Activated CD4-positive, alpha-beta T cell treated with anti-CD3 and anti-CD28 coated beads, Interleukin-2, Interleukin-6, amounts not matched to agents 100 ng/mL and 50 ng/mL, durations not matched to agents 16 hours and 8 hours (primary cell): ENCODE data around the gene TBX18.

ENCODE experiments used
- DNase-seq: peaks from one replicate; pipeline ENCODE4 v3.0.0-alpha.2; 2020

Gene TBX18

GRCh38 chr6:84743616-84744015 lies 20.8 kb downstream of the TBX18 start:
- DNase-seq: no peak

GRCh38 chr6:84740385-84740784 lies 24.0 kb downstream of the TBX18 start:
- DNase-seq: no peak

DNA sequence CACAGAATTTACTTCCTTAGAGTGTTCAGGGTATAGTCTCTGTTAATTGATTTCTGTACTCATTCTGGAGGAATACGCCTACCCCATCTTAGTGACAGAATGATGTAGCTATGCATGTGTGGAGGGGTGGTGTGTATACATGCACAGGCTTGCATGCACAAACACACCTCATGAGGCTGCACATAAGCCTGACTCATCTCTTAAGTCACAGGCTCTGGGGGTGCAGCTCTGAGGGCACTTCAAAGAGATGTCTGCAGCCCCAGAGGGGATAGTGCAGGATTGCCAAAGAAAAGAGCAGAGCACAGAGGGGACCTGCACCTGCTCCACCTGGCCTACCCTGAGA lies 24.6 kb downstream of the TBX18 start:
- no peak for DNase-seq

DNA sequence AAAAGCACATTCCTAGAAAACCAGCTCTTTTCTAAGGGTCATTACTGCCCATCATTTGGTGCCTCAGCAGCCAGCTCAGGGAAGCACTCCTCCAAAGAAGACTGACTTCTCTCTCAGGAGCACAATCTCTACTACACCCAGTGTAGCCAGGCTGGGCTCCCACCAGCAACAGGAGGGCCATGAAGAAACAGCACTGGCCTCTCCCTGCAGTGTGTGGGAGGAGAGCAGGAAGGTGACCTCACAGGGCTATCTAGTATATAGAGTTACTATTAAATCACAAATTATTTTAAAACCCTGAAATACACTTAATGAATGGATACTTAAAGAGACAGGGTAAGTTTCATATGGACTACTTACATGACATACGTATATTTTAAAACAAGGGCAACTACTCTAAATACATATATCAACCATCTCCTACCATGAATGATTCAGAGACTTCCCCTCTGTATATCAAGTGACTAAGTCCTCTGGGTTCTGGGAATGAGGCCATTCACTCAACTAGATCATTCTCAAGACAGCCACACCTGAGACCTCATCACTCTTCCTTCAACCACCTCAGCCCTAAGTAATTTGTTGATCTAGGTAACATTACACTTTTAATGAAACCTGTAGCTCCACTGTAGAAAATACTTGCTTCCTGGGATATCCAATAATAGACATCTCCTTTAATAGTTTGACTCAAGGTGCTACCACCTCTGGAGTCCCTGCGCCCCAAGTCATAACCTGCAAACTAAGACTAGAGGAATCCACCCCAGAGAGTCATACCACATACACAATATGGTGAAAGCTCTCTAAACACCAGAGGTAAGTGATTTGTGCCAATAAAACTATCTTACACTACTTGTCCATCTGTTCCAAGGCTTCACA lies 25.2 kb downstream of the TBX18 start:
- DNase-seq: no peak

GRCh38 chr6:84733889-84734288 lies 30.5 kb downstream of the TBX18 start:
- DNase-seq: no peak

- DNase-seq: no peak
Observed at GRCh38 chr6:84731901-84732300, 32.5 kb downstream of the TBX18 start.

- DNase-seq: no peak
Observed at GRCh38 chr6:84731401-84731800, 33.0 kb downstream of the TBX18 start.

- DNase-seq: no peak
Observed at GRCh38 chr6:84728602-84729001, 35.8 kb downstream of the TBX18 start.

DNA sequence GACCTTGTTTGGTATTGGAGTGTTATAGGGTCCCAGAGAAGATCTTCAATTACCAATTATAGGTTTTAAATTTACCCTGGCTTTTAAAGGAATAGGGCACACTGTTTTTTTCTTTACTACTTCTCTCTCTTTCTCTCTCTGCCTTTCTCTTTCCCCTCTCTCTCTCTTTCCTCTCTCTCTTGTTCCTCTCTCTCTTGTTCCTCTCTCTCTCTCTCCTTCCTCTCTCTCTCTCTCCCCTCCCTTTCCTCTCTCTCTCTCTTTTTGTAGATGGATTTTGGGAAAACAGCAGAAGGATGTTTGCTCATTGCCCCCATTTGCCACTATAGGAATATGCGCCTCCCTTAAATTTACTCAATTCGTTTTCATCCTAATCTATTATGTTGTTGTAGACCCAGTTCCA lies 45.2 kb downstream of the TBX18 start:
- DNase-seq: no peak

- DNase-seq: no peak
Observed at GRCh38 chr6:84718038-84718955, 46.1 kb downstream of the TBX18 start.

DNA sequence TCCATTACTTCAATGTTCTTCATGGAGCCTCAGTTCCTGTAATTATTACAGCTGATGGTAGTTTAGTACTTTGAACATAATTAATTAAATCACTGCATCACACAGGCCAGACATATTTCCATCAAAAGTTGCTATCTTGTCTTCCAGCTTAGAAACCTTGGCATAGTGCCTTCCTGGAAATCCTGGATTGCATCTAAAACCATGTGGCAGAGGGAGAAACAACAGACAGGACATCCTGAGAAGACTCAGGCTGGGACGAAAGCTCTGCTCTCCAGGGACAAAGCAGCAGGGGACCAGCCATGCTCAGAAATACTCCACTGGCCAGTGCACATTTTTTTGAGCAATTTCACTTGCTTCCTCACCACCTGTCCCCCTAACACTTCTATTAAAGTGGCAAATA lies 55.3 kb downstream of the TBX18 start:
- DNase-seq: no peak

DNA sequence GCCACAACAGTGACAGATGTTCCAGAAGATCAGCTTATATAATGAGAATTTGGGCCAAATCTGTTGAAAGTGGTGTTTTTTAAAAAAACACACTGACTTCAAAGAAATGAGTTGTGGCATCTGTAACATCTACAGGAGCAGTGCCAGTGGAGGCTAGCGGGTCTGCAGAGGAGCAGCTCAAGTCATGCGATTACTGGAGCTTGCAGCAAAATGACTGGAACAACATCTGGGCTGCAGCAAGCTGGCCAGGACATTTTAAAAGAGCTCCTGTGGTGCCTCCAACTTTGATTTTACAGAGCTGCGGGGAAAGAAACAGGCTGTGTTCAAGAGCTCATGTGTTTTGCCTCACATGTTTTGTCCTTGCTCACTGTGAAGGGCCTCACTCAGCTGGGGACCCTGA lies 57.2 kb downstream of the TBX18 start:
- no peak for DNase-seq

DNA sequence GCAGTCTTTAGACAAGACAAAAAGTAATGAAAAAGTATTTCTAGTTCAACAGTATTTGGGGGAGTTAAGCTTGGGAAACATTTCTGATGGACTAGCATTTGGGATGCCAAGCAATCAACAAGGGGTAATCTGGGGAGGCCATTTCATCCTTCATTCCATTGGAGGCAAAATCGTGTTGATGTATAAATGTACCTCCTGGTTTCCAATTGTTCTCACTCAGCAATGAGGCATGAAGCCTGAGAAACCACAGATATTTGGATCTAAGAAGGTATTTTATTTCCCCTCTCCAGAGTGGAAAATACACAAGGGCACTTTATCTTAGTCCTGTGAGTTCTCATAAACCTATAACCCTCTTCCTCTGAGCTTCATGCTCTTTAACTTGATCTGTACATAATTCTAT lies 68.2 kb downstream of the TBX18 start:
- no peak for DNase-seq

- DNase-seq: no peak
Observed at GRCh38 chr6:84691978-84692623, 72.3 kb downstream of the TBX18 start.

- DNase-seq: no peak
Observed at GRCh38 chr6:84688141-84688873, 76.1 kb downstream of the TBX18 start.

DNA sequence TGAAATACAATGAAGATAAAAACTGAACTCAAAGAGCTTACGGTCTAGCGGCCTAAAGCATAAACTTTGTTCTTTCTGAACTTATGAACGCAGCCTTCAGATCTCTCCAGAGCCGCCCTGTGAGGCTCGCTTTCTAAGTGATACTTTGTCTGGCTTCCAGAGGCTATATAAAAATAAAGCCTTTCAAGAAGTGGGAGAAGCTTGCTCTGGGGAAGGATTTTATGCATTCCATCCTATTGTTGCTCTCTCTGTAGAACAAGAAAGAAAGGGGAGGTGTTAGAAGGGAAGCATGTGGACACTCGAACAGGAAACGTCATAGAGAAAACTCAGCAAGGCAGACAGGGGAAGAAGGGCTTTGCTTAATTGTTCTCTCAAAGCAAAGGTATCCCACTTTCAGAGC lies 77.0 kb downstream of the TBX18 start:
- no peak for DNase-seq

- peak; percentile 39 for DNase-seq
Observed at GRCh38 chr6:84685983-84686584, 78.3 kb downstream of the TBX18 start.

DNA sequence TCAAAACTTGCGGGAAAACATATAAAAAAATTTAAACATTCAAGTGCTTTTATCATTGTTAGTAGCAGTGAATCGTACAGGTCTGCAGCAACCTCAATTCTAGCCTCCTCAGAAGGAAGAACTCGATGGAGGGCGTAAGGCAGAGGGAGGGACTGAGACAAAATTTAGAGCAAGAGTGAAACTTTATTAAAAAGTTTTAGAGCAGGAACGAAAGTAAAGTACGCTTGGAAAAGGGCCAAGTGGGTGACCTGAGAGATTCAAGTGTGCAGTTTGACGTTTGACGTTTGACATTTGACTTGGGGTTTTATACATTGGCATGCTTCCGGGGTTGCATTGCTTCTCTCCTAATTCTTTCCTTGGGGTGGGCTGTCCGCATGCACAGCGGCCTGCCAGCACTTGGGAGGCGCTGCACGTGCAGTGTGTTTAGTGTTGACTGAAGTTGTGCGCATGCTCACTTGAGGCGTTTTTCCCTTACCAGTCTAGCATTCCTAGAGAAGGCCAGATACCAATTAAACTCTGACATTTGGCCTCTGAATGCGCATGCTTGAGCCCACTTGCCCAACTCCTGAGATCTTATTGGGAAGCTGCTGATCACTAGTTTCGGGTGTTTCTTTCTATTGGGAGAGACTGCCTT lies 82.6 kb downstream of the TBX18 start:
- no peak for DNase-seq

DNA sequence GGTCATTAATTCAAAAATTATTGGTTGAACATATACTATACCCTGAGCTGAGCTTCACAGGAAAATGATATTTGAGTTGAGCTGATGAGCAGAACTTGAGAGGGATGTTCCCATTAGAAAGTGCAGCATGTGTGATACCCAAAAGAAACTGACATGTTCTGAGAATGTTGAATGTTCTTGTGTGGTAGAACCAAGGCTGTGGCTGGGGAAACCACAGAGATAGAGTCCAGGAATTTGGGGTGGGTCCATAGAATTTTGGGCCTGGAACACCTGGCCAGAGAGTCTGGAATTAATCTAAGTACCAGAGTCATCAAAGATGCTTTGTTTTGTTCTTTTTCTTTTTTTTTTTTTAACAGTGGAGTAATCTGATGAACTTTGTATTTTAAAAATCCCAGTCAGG lies 88.7 kb downstream of the TBX18 start:
- DNase-seq: no peak

- DNase-seq: no peak
Observed at GRCh38 chr6:84674395-84674794, 90.0 kb downstream of the TBX18 start.

- no peak for DNase-seq
Observed at GRCh38 chr6:84671183-84671582, 93.2 kb downstream of the TBX18 start.

DNA sequence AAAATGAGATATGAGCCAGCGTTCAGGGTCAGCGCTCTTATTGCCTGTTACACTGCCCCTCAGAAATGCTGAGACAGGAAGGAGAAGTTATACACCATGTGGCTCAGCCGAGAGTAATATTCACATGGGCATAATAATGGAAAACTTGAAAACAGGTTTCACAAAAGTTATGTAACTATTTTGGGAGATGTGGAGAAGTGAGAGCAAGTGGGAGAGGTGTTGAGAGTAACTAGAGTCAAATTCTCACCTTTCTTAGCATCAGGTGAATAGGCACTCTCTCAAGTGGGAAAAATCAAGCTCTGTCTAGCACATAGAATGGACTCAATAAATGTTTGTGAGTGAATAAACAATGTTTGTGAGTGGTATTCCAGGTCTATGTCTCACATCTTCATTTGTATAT lies 94.5 kb downstream of the TBX18 start:
- DNase-seq: no peak
